HepG2 (cell line): ENCODE measurements around the gene PROX1. TPM values are rescaled to one million over a fixed set of nuclear protein-coding genes. Genes with fewer than 3 reads are reported as not detected.

Source experiments
- CBX1 ChIP-seq: IDR thresholded peaks from one replicate; pipeline ENCODE4 v1.6.1; 2016; ENCODE audit warnings: antibody characterized with exemption, low read depth
- CBX5 ChIP-seq: sonication (generic); formaldehyde crosslinking; IDR thresholded peaks from 2 replicates; pipeline ENCODE4 v1.4.0; 2020; ENCODE audit warnings: missing genetic modification reagents, borderline replicate concordance
- CREB1 ChIP-seq, 2 experiments: fragments of 450-650 bp in 1 of 2; IDR thresholded peaks; 2 replicates each; pipeline ENCODE4 v1.6.1; 2016 to 2017; ENCODE audit warnings: control low read depth in 1 of 2, mild to moderate bottlenecking in 1 of 2, missing compliant biosample characterization in 1 of 2, missing genetic modification characterization in 1 of 2
- DMTF1 ChIP-seq: sonication (generic); formaldehyde crosslinking; IDR thresholded peaks from 2 replicates; pipeline ENCODE4 v1.4.0; 2020; ENCODE audit warnings: mild to moderate bottlenecking, missing genetic modification reagents
- GMEB1 ChIP-seq: sonication (generic); formaldehyde crosslinking; IDR thresholded peaks from 2 replicates; pipeline ENCODE4 v1.5.1; 2020; ENCODE audit warnings: missing genetic modification reagents, mild to moderate bottlenecking, borderline replicate concordance
- HES4 ChIP-seq: sonication (generic); formaldehyde crosslinking; IDR thresholded peaks from 2 replicates; pipeline ENCODE4 v1.9.0; 2021; ENCODE audit warnings: mild to moderate bottlenecking, missing genetic modification reagents, borderline replicate concordance
- IRF2 ChIP-seq: IDR thresholded peaks from 2 replicates; pipeline ENCODE4 v1.6.1; 2018; ENCODE audit warnings: missing genetic modification reagents, missing compliant biosample characterization
- JUND ChIP-seq: sonication (generic); formaldehyde crosslinking; IDR thresholded peaks from 2 replicates; pipeline ENCODE4 v1.8.0; 2022; ENCODE audit warnings: mild to moderate bottlenecking, missing genetic modification reagents
- MEF2D ChIP-seq: sonication (generic); formaldehyde crosslinking; IDR thresholded peaks from 2 replicates; pipeline ENCODE4 v1.5.1; 2020; ENCODE audit warnings: mild to moderate bottlenecking, missing genetic modification reagents
- NFE2 ChIP-seq: sonication (generic); formaldehyde crosslinking; IDR thresholded peaks from 2 replicates; pipeline ENCODE4 v1.4.0; 2020; ENCODE audit warnings: missing genetic modification reagents
- NFKBIZ ChIP-seq: IDR thresholded peaks from 2 replicates; pipeline ENCODE4 v1.6.1; 2018; ENCODE audit warnings: missing genetic modification reagents, missing compliant biosample characterization
- PHB2 ChIP-seq: fragments of 450-650 bp; IDR thresholded peaks from 2 replicates; pipeline ENCODE4 v1.6.1; 2018; ENCODE audit not compliant: partially characterized antibody
- RFX3 ChIP-seq: IDR thresholded peaks from 2 replicates; pipeline ENCODE4 v1.6.1; 2016; ENCODE audit warnings: missing biosample characterization, missing genetic modification reagents
- THAP11 ChIP-seq: IDR thresholded peaks from 2 replicates; pipeline ENCODE4 v1.6.1; 2016; ENCODE audit warnings: missing biosample characterization, missing genetic modification reagents
- ZBTB26 ChIP-seq: IDR thresholded peaks from 2 replicates; pipeline ENCODE4 v1.6.1; 2016; ENCODE audit warnings: missing compliant biosample characterization, missing genetic modification reagents, borderline replicate concordance
- ZNF10 ChIP-seq: sonication (generic); formaldehyde crosslinking; IDR thresholded peaks from 2 replicates; pipeline ENCODE4 v1.4.0; 2020; ENCODE audit warnings: mild to moderate bottlenecking, low read depth, missing genetic modification reagents, borderline replicate concordance
- ZNF12 ChIP-seq: sonication (generic); formaldehyde crosslinking; IDR thresholded peaks from 2 replicates; pipeline ENCODE4 v1.5.0; 2020; ENCODE audit warnings: missing genetic modification reagents
- ZNF362 ChIP-seq: sonication (generic); formaldehyde crosslinking; IDR thresholded peaks from 2 replicates; pipeline ENCODE4 v1.4.0; 2020; ENCODE audit warnings: missing genetic modification reagents, mild to moderate bottlenecking, borderline replicate concordance
- ZNF773 ChIP-seq: sonication (generic); formaldehyde crosslinking; IDR thresholded peaks from 2 replicates; pipeline ENCODE4 v1.4.0; 2020; ENCODE audit warnings: missing genetic modification reagents, borderline replicate concordance
- ZNF790 ChIP-seq: sonication (generic); formaldehyde crosslinking; IDR thresholded peaks from 2 replicates; pipeline ENCODE4 v1.8.0; 2022; ENCODE audit warnings: missing genetic modification reagents, mild to moderate bottlenecking, borderline replicate concordance
- ZNF800 ChIP-seq: sonication (generic); formaldehyde crosslinking; IDR thresholded peaks from 2 replicates; pipeline ENCODE4 v1.4.0; 2020; ENCODE audit warnings: missing genetic modification reagents
- polyA plus RNA-seq, 8 experiments: library from polyadenylated mRNA; depleted of rRNA in 3 of 8; stranded (reverse) in 7 of 8; unstranded in 1 of 8; fragments of >200 nt; fragmentation: Illumina TruSeq in 4 of 8; extraction: Trizol in 4 of 8; gene quantifications; 2 replicates each; pipeline versions ENCODE4 v1.2.1 to v1.2.3, GENCODE V29; 2011 to 2016; ENCODE audit warnings: low read depth in 4 of 8, missing spikeins in 1 of 8, mixed read lengths in 1 of 8; ENCODE audit not compliant: insufficient read depth in 1 of 8
- total RNA-seq, 5 experiments: library from RNA; depleted of rRNA; stranded (reverse); fragments of >200 nt; fragmentation: Illumina TruSeq; extraction: Trizol; gene quantifications; 2 replicates each; pipeline ENCODE4 v1.2.3, GENCODE V29; 2016; ENCODE audit warnings: low read depth in 1 of 5

PROX1 gene
- total and polyA plus RNA-seq, 2 of the 13 experiments (the other 11 are each of a cell fraction or from before 2014, with no cell fraction given): 12.3 to 30.2 TPM

GRCh38 chr1:213956295-213956770 lies 31.4 kb upstream of the PROX1 start (continued):
- TF ChIP-seq ZNF800 (CRISPR knock-in tag): no peak
- TF ChIP-seq CREB1 (IDR thresholded peaks at IDR 0.05): no peak
- peak; percentile 66 for TF ChIP-seq CREB1 (CRISPR knock-in tag; IDR thresholded peaks at IDR 0.05)
- 0 out of 2 replicates have a peak, but pooled peaks have one; percentile 46 for TF ChIP-seq NFKBIZ (CRISPR knock-in tag)
- TF ChIP-seq PHB2: no peak
- no peak for TF ChIP-seq ZNF790 (CRISPR knock-in tag)
- TF ChIP-seq ZNF10: no peak
- no peak for TF ChIP-seq HES4 (CRISPR knock-in tag)
- TF ChIP-seq CBX1: no peak
- TF ChIP-seq ZNF773 (CRISPR knock-in tag): no peak
- no peak for TF ChIP-seq JUND (CRISPR knock-in tag)
- TF ChIP-seq NFE2: no peak
- TF ChIP-seq ZBTB26 (CRISPR knock-in tag): no peak
- peak; percentile 36; the same call in 1 of the 2 replicates for TF ChIP-seq THAP11 (CRISPR knock-in tag)
- TF ChIP-seq ZNF362 (CRISPR knock-in tag): peak; percentile 97; the same call in 1 of the 2 replicates
- no peak for TF ChIP-seq IRF2 (CRISPR knock-in tag)
- peak; percentile 59; the same call in 1 of the 2 replicates for TF ChIP-seq RFX3 (CRISPR knock-in tag)
- peak; percentile 34; the same call in 1 of the 2 replicates for TF ChIP-seq ZNF12 (CRISPR knock-in tag)
- no peak for TF ChIP-seq CBX5 (CRISPR knock-in tag)
- no peak for TF ChIP-seq DMTF1
- TF ChIP-seq MEF2D (CRISPR knock-in tag): peak; percentile 38; the same call in 1 of the 2 replicates
- TF ChIP-seq GMEB1: no peak
